Measurements from ENCODE around the gene NAPA.

GRCh38 chr19:47512948-47513319 lies 1.9 kb downstream of the NAPA start:
- TF ChIP-seq, protein P1, sequence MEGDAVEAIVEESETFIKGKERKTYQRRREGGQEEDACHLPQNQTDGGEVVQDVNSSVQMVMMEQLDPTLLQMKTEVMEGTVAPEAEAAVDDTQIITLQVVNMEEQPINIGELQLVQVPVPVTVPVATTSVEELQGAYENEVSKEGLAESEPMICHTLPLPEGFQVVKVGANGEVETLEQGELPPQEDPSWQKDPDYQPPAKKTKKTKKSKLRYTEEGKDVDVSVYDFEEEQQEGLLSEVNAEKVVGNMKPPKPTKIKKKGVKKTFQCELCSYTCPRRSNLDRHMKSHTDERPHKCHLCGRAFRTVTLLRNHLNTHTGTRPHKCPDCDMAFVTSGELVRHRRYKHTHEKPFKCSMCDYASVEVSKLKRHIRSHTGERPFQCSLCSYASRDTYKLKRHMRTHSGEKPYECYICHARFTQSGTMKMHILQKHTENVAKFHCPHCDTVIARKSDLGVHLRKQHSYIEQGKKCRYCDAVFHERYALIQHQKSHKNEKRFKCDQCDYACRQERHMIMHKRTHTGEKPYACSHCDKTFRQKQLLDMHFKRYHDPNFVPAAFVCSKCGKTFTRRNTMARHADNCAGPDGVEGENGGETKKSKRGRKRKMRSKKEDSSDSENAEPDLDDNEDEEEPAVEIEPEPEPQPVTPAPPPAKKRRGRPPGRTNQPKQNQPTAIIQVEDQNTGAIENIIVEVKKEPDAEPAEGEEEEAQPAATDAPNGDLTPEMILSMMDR (IDR thresholded peaks at IDR 0.05; ENCODE audit: insufficient read depth, low read length): no peak
- no peak for TF ChIP-seq REST (IDR thresholded peaks at IDR 0.05; ENCODE audit: insufficient replicate concordance, low read depth)
- no peak for TF ChIP-seq POLR2AphosphoS5 (IDR thresholded peaks at IDR 0.05; ENCODE audit: low read depth)
- TF ChIP-seq GABPA (IDR thresholded peaks at IDR 0.05; ENCODE audit: low read depth): no peak
